Measurements from ENCODE around the gene NIPA2. TPM values are rescaled to one million over a fixed set of nuclear protein-coding genes. Genes with fewer than 3 reads are reported as not detected.

NIPA2 gene
- total and polyA plus RNA-seq, 2 of the 13 experiments (the other 11 are each of a cell fraction or from before 2014, with no cell fraction given), result 29.0 to 56.2 TPM

DNA sequence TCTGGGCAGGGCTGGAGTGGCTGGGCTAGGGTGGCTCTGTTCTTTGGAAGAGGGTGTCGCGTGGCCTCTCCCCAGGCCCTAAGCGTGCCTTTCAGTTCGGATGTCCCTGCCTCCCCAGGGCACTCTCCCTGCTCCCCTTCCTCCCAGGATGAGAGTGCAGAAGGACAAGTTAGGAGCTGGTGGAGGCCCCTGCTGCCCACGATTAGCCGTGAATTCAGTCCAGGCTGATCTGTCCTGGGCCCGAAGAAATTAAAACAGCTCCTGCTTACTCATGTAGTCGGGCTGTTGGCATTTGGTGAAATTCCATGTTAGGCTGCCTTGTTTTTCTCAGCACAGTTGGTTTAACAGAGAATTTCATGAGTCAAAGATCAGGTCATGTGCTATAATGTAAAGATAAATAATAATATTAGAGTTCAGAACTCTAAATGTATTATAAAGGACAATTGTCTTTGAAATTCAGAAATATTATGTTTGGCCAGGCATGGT lies 27.6 kb upstream of the NIPA2 start:
- intact Hi-C loops (cut with micrococcal nuclease; ENCODE audit: unreplicated experiment) (no loop called here), in situ Hi-C loops (cut with HindIII; ENCODE audit: extremely low pct_ligation_motif_present, low pct_unique_long_range_greater_than_20kb) (no loop called here)
- no TSS peak for BruUV-seq (replicated peaks)
- WGBS (ENCODE audit: low lambda C conversion rate), result 96% methylated on average over 8 of the region's 8 CpGs
- DNase-seq (ENCODE audit: low spot score), result no peak
- H3K4me3 ChIP-seq (replicated peaks in 1 of 3; ENCODE audit: insufficient read depth in 1 of 3, low read depth in 2 of 3, low read length in 3 of 3), result no peak overlapping the region
- H3K27me3 ChIP-seq (ENCODE audit: control insufficient read depth in 1 of 2, insufficient read depth in 2 of 2, low read length in 2 of 2), result no peaks in the 10 kb centered on the region
- H3K36me3 ChIP-seq (replicated peaks in 1 of 2; ENCODE audit: control insufficient read depth in 1 of 2, insufficient read depth in 2 of 2, low read length in 2 of 2), result peaks cover 7 to 27% of the 10 kb centered on the region in 2 experiments; a peak in 4 of 5 replicates
- ATAC-seq, result no peak
- no peaks in the 10 kb centered on the region for H3K9me3 ChIP-seq (ENCODE audit: low read length)
- no peak for FAIRE-seq
- TF ChIP-seq, protein P1, sequence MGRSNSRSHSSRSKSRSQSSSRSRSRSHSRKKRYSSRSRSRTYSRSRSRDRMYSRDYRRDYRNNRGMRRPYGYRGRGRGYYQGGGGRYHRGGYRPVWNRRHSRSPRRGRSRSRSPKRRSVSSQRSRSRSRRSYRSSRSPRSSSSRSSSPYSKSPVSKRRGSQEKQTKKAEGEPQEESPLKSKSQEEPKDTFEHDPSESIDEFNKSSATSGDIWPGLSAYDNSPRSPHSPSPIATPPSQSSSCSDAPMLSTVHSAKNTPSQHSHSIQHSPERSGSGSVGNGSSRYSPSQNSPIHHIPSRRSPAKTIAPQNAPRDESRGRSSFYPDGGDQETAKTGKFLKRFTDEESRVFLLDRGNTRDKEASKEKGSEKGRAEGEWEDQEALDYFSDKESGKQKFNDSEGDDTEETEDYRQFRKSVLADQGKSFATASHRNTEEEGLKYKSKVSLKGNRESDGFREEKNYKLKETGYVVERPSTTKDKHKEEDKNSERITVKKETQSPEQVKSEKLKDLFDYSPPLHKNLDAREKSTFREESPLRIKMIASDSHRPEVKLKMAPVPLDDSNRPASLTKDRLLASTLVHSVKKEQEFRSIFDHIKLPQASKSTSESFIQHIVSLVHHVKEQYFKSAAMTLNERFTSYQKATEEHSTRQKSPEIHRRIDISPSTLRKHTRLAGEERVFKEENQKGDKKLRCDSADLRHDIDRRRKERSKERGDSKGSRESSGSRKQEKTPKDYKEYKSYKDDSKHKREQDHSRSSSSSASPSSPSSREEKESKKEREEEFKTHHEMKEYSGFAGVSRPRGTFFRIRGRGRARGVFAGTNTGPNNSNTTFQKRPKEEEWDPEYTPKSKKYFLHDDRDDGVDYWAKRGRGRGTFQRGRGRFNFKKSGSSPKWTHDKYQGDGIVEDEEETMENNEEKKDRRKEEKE (IDR thresholded peaks at IDR 0.05), result no peak
- TF ChIP-seq PLRG1 (conservative IDR thresholded peaks at IDR 0.05) (no peak), ZNF557 (CRISPR knock-in tag; IDR thresholded peaks at IDR 0.05) (no peak), KDM4B (CRISPR knock-in tag; IDR thresholded peaks at IDR 0.05) (no peak), CC2D1A (CRISPR knock-in tag; IDR thresholded peaks at IDR 0.05) (no peak), FOXA3 (CRISPR knock-in tag; IDR thresholded peaks at IDR 0.05) (no peak), HHEX (CRISPR knock-in tag; IDR thresholded peaks at IDR 0.05) (no peak), TP53 (CRISPR knock-in tag; conservative IDR thresholded peaks at IDR 0.05) (no peak), RXRB (CRISPR knock-in tag; IDR thresholded peaks at IDR 0.05; ENCODE audit: borderline replicate concordance) (no peak), ZNF615 (CRISPR knock-in tag; IDR thresholded peaks at IDR 0.05; ENCODE audit: borderline replicate concordance) (no peak), NFE2 (CRISPR knock-in tag; IDR thresholded peaks at IDR 0.05) (no peak), KAT2B (IDR thresholded peaks at IDR 0.05; ENCODE audit: borderline replicate concordance, low read depth, low read length) (no peak)
- TF ChIP-seq, protein P2, sequence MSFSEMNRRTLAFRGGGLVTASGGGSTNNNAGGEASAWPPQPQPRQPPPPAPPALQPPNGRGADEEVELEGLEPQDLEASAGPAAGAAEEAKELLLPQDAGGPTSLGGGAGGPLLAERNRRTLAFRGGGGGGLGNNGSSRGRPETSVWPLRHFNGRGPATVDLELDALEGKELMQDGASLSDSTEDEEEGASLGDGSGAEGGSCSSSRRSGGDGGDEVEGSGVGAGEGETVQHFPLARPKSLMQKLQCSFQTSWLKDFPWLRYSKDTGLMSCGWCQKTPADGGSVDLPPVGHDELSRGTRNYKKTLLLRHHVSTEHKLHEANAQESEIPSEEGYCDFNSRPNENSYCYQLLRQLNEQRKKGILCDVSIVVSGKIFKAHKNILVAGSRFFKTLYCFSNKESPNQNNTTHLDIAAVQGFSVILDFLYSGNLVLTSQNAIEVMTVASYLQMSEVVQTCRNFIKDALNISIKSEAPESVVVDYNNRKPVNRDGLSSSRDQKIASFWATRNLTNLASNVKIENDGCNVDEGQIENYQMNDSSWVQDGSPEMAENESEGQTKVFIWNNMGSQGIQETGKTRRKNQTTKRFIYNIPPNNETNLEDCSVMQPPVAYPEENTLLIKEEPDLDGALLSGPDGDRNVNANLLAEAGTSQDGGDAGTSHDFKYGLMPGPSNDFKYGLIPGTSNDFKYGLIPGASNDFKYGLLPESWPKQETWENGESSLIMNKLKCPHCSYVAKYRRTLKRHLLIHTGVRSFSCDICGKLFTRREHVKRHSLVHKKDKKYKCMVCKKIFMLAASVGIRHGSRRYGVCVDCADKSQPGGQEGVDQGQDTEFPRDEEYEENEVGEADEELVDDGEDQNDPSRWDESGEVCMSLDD (CRISPR knock-in tag; IDR thresholded peaks at IDR 0.05; ENCODE audit: borderline replicate concordance), result no peak
- TF ChIP-seq, protein P3, sequence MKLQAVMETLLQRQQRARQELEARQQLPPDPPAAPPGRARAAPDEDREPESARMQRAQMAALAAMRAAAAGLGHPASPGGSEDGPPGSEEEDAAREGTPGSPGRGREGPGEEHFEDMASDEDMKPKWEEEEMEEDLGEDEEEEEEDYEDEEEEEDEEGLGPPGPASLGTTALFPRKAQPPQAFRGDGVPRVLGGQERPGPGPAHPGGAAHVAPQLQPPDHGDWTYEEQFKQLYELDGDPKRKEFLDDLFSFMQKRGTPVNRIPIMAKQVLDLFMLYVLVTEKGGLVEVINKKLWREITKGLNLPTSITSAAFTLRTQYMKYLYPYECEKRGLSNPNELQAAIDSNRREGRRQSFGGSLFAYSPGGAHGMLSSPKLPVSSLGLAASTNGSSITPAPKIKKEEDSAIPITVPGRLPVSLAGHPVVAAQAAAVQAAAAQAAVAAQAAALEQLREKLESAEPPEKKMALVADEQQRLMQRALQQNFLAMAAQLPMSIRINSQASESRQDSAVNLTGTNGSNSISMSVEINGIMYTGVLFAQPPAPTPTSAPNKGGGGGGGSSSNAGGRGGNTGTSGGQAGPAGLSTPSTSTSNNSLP (IDR thresholded peaks at IDR 0.05; ENCODE audit: low read depth, low read length), result no peak
- no peak overlapping the region for H3K9ac ChIP-seq (ENCODE audit: insufficient read depth, low read depth, low read length)
- no peak overlapping the region for H2AFZ ChIP-seq (ENCODE audit: low read length)
- no peak overlapping the region for H3K4me2 ChIP-seq (ENCODE audit: low read depth, low read length)
- no peak overlapping the region for H3K27ac ChIP-seq (ENCODE audit: extremely low read length, insufficient read depth, low read length)
- H3K4me1 ChIP-seq (ENCODE audit: insufficient read depth, low read length), result 0 out of 2 replicates have a peak, but pooled peaks cover 9% of the 10 kb centered on the region
- POLR2A ChIA-PET, result no interaction called here
- peaks cover 13% of the 10 kb centered on the region; the same call in 1 of the 2 replicates for H4K20me1 ChIP-seq (ENCODE audit: insufficient read depth, low read length)
- CTCF ChIA-PET (ENCODE audit: low intra/inter-chr PET ratio, low total read pairs), result no interaction called here
- H3K79me2 ChIP-seq (ENCODE audit: insufficient read depth, low read length), result peaks cover 19% of the 10 kb centered on the region
